Measurements from ENCODE around the gene ACTR10. TPM values are rescaled to one million over a fixed set of nuclear protein-coding genes. Genes with fewer than 3 reads are reported as not detected.

Gene ACTR10
- total RNA-seq, 1 experiment from 2014 or later: 30.9 TPM

GRCh38 chr14:58151133-58152013 lies 48.6 kb upstream of the ACTR10 start:
- H3K4me3 Mint-ChIP-seq: peak overlapping the region; percentile 82
- H3K27me3 Mint-ChIP-seq (ENCODE audit: low read depth): peaks cover 34% of the 10 kb centered on the region
- no peaks in the 10 kb centered on the region for H3K36me3 Mint-ChIP-seq
- TF ChIP-seq MYBL2 (CRISPR knock-in tag; IDR thresholded peaks at IDR 0.05) (no peak), ZNF263 (CRISPR knock-in tag; IDR thresholded peaks at IDR 0.05; ENCODE audit: low read depth) (no peak), HMGXB4 (CRISPR knock-in tag; IDR thresholded peaks at IDR 0.05) (peak; percentile 91; the same call in 1 of the 2 replicates), ZNF425 (CRISPR knock-in tag; conservative IDR thresholded peaks at IDR 0.05) (no peak), ATF6 (CRISPR knock-in tag; IDR thresholded peaks at IDR 0.05) (no peak), FOXP1 (CRISPR knock-in tag; IDR thresholded peaks at IDR 0.05; ENCODE audit: borderline replicate concordance) (no peak), ARID4B (CRISPR knock-in tag; IDR thresholded peaks at IDR 0.05; ENCODE audit: borderline replicate concordance) (0 out of 2 replicates have a peak, but pooled peaks have one; percentile 39), ATF1 (CRISPR knock-in tag; IDR thresholded peaks at IDR 0.05) (no peak), FOXP4 (CRISPR knock-in tag; IDR thresholded peaks at IDR 0.05) (0 out of 2 replicates have a peak, but pooled peaks have one; percentile 42), PRRX2 (CRISPR knock-in tag; IDR thresholded peaks at IDR 0.05) (no peak), OVOL2 (CRISPR knock-in tag; IDR thresholded peaks at IDR 0.05; ENCODE audit: borderline replicate concordance) (no peak), ZNF138 (CRISPR knock-in tag; conservative IDR thresholded peaks at IDR 0.05) (peak; percentile 74; the same call in 1 of the 2 replicates), TP53 (CRISPR knock-in tag; IDR thresholded peaks at IDR 0.05) (no peak), CREM (CRISPR knock-in tag; IDR thresholded peaks at IDR 0.05) (no peak), SP1 (CRISPR knock-in tag; conservative IDR thresholded peaks at IDR 0.05) (no peak), USF1 (CRISPR knock-in tag; IDR thresholded peaks at IDR 0.05) (0 out of 2 replicates have a peak, but pooled peaks have one; percentile 19), JAZF1 (CRISPR knock-in tag; IDR thresholded peaks at IDR 0.05) (no peak)
- DNase-seq (ENCODE audit: low spot score) (peak; percentile 33), ATAC-seq (peak; percentile 61)
- H3K27ac Mint-ChIP-seq: no peak overlapping the region
- CTCF ChIA-PET: interaction anchor here (0.9 to 1.6 kb wide), 4 partner anchors 9 to 21 kb away, joined by 3 to 5 read pairs (median 4); no protein-coding TSS in a partner anchor
- POLR2A ChIA-PET: interaction anchor here (0.6 kb wide), 1 partner anchor 188 kb away, joined by 4 read pairs; no protein-coding TSS in a partner anchor
- H3K4me1 Mint-ChIP-seq: peaks cover 35% of the 10 kb centered on the region
- H3K9me3 Mint-ChIP-seq: no peaks in the 10 kb centered on the region

All from WTC11 (cell line).